GM12878 (cell line): ENCODE measurements around the gene PRM1. TPM values are rescaled to one million over a fixed set of nuclear protein-coding genes. Genes with fewer than 3 reads are reported as not detected.

Source experiments
- BACH1 ChIP-seq: fragments of 450-650 bp; IDR thresholded peaks from 2 replicates; pipeline ENCODE4 v1.6.1; 2017; ENCODE audit warnings: mild to moderate bottlenecking, borderline replicate concordance
- CBFB ChIP-seq: IDR thresholded peaks from 2 replicates; pipeline ENCODE4 v1.6.1; 2016; ENCODE audit warnings: antibody characterized with exemption, low read depth
- CEBPB ChIP-seq, 2 experiments: fragments of 150-350 bp in 1 of 2; IDR thresholded peaks; 2 replicates each; pipeline ENCODE4 v1.6.1; 2012 to 2014; ENCODE audit warnings: low read depth in 2 of 2, low read length in 2 of 2, borderline replicate concordance in 1 of 2, inconsistent platforms in 1 of 2
- CHD2 ChIP-seq: IDR thresholded peaks from 2 replicates; pipeline ENCODE4 v1.6.1; 2011; ENCODE audit warnings: low read depth, low read length, improper control_type of control experiment, borderline replicate concordance
- EP300 ChIP-seq, 2 experiments: fragments of 150-350 bp in 1 of 2; IDR thresholded peaks; 2 replicates each; pipeline ENCODE4 v1.6.1; 2011 to 2012; ENCODE audit warnings: low read depth in 2 of 2, low read length in 2 of 2, borderline replicate concordance in 1 of 2, improper control_type of control experiment in 1 of 2, inconsistent platforms in 1 of 2; ENCODE audit not compliant: control insufficient read depth in 1 of 2
- HDAC2 ChIP-seq: fragments of 200-600 bp; sonication (generic); IDR thresholded peaks from 2 replicates; pipeline ENCODE4 v1.6.1; 2017
- HDGF ChIP-seq: fragments of 450-650 bp; IDR thresholded peaks from 2 replicates; pipeline ENCODE4 v1.6.1; 2016; ENCODE audit warnings: antibody characterized with exemption
- JUND ChIP-seq: IDR thresholded peaks from 2 replicates; pipeline ENCODE4 v1.6.1; 2012; ENCODE audit warnings: low read depth, mild to moderate bottlenecking, low read length, improper control_type of control experiment, moderate library complexity
- NFYA ChIP-seq: IDR thresholded peaks from 2 replicates; pipeline ENCODE4 v1.6.1; 2011; ENCODE audit warnings: low read depth, mild to moderate bottlenecking, low read length, improper control_type of control experiment, borderline replicate concordance
- RAD21 ChIP-seq: IDR thresholded peaks from 2 replicates; pipeline ENCODE4 v1.6.1; 2011; ENCODE audit warnings: mild to moderate bottlenecking, low read depth, low read length, moderate library complexity; ENCODE audit not compliant: insufficient read depth
- RB1 ChIP-seq: fragments of 450-650 bp; formaldehyde crosslinking; IDR thresholded peaks from 2 replicates; pipeline ENCODE4 v1.6.1; 2017; ENCODE audit warnings: mild to moderate bottlenecking, borderline replicate concordance
- SMC3 ChIP-seq: IDR thresholded peaks from 2 replicates; pipeline ENCODE4 v1.6.1; 2011; ENCODE audit warnings: low read length, improper control_type of control experiment, borderline replicate concordance
- SPI1 ChIP-seq: IDR thresholded peaks from 2 replicates; pipeline ENCODE4 v1.6.1; 2011; ENCODE audit warnings: low read depth, mild to moderate bottlenecking, low read length, moderate library complexity, borderline replicate concordance; ENCODE audit not compliant: insufficient read depth
- SREBF1 ChIP-seq: IDR thresholded peaks from 2 replicates; pipeline ENCODE4 v1.6.1; 2012; ENCODE audit warnings: mild to moderate bottlenecking, low read length
- TAF1 ChIP-seq: IDR thresholded peaks from 2 replicates; pipeline ENCODE4 v1.6.1; 2011; ENCODE audit warnings: mild to moderate bottlenecking, low read depth, low read length, borderline replicate concordance
- YBX1 ChIP-seq: fragments of 450-650 bp; IDR thresholded peaks from 2 replicates; pipeline ENCODE4 v1.6.1; 2016; ENCODE audit warnings: antibody characterized with exemption
- ZNF622 ChIP-seq: fragments of 450-650 bp; IDR thresholded peaks from 2 replicates; pipeline ENCODE4 v1.6.1; 2017; ENCODE audit warnings: mild to moderate bottlenecking, inconsistent platforms
- polyA plus RNA-seq, 11 experiments: library from polyadenylated mRNA; depleted of rRNA in 4 of 11; unstranded in 6 of 11; stranded (reverse) in 5 of 11; fragments of >200 nt; fragmentation: Nextera tagmentation in 4 of 11; fragmentation: Illumina TruSeq in 1 of 11; extraction: Ambion mirVana in 4 of 11; extraction: Trizol in 1 of 11; gene quantifications; 1 replicate in 1 of 11; 2 replicates in 10 of 11; pipeline versions ENCODE4 v1.2.1 to v1.2.3, GENCODE V29; 2011 to 2016; ENCODE audit warnings: inconsistent platforms in 2 of 11, missing spikeins in 2 of 11, low read depth in 1 of 11
- total RNA-seq, 4 experiments: library from RNA; depleted of rRNA in 3 of 4; stranded (reverse); fragments of >200 nt in 3 of 4; fragmentation: Illumina TruSeq in 1 of 4; extraction: Trizol in 1 of 4; gene quantifications; 2 replicates each; pipeline versions ENCODE4 v1.2.1 to v1.2.3, GENCODE V29; 2013 to 2021
- TF ChIP-seq, protein P1 (sequence below): fragments of 450-650 bp; formaldehyde crosslinking; IDR thresholded peaks from 2 replicates; pipeline ENCODE4 v1.5.0; 2022; ENCODE audit warnings: mild to moderate bottlenecking, missing genetic modification characterization
- TF ChIP-seq, protein P2 (sequence below): IDR thresholded peaks from 2 replicates; pipeline ENCODE4 v1.6.1; 2012; ENCODE audit warnings: low read depth, low read length, improper control_type of control experiment
- TF ChIP-seq, protein P3 (sequence below): fragments of 450-650 bp; IDR thresholded peaks from 2 replicates; pipeline ENCODE4 v1.6.1; 2017; ENCODE audit warnings: low read depth, mild to moderate bottlenecking, moderate library complexity
- TF ChIP-seq, protein P4 (sequence below): fragments of 150-350 bp; IDR thresholded peaks from 2 replicates; pipeline ENCODE4 v1.6.1; 2016; ENCODE audit warnings: low read depth, low read length

Gene PRM1
- total and polyA plus RNA-seq, 10 of the 15 experiments (the other 5 are each of a cell fraction or from before 2014, with no cell fraction given), result 0.20 TPM; not detected in 9

DNA sequence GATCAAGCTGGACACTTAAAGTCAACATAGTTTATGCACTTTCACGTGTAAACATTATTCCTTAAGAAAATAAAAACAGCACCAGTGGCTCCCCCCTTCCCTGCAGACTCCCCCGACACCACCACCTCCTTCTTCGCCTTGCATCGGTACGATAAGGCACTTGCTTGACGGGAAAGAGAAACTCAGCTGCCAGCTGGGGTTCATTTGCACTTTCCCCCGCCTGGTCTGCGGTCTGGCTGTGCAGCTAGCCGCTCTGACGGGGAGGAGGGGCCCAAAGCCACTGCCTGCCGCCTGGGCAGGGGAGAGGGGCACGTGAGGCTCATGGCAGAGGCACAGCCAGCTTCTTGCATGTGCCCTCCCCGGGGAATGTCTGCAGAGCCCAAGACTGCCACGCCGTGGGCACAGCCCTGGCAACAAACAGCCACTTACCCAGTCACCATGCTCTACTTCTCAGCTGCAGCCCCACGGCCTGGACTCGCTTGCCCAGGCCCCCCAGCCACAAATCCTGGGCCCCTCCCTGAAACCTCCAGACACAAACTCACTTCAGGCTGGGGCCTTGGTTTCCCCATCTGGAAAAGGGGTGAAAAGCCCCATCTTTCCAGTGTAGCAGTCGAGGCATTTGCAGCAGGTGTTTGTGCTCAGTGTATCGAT, 16.5 kb upstream of the PRM1 start (continued):
- TF ChIP-seq, protein P1, sequence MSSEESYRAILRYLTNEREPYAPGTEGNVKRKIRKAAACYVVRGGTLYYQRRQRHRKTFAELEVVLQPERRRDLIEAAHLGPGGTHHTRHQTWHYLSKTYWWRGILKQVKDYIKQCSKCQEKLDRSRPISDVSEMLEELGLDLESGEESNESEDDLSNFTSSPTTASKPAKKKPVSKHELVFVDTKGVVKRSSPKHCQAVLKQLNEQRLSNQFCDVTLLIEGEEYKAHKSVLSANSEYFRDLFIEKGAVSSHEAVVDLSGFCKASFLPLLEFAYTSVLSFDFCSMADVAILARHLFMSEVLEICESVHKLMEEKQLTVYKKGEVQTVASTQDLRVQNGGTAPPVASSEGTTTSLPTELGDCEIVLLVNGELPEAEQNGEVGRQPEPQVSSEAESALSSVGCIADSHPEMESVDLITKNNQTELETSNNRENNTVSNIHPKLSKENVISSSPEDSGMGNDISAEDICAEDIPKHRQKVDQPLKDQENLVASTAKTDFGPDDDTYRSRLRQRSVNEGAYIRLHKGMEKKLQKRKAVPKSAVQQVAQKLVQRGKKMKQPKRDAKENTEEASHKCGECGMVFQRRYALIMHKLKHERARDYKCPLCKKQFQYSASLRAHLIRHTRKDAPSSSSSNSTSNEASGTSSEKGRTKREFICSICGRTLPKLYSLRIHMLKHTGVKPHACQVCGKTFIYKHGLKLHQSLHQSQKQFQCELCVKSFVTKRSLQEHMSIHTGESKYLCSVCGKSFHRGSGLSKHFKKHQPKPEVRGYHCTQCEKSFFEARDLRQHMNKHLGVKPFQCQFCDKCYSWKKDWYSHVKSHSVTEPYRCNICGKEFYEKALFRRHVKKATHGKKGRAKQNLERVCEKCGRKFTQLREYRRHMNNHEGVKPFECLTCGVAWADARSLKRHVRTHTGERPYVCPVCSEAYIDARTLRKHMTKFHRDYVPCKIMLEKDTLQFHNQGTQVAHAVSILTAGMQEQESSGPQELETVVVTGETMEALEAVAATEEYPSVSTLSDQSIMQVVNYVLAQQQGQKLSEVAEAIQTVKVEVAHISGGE (CRISPR knock-in tag), result no peak
- 0 out of 2 replicates have a peak, but pooled peaks have one; percentile 13 for TF ChIP-seq RAD21
- TF ChIP-seq SPI1, result no peak
- TF ChIP-seq, protein P2, sequence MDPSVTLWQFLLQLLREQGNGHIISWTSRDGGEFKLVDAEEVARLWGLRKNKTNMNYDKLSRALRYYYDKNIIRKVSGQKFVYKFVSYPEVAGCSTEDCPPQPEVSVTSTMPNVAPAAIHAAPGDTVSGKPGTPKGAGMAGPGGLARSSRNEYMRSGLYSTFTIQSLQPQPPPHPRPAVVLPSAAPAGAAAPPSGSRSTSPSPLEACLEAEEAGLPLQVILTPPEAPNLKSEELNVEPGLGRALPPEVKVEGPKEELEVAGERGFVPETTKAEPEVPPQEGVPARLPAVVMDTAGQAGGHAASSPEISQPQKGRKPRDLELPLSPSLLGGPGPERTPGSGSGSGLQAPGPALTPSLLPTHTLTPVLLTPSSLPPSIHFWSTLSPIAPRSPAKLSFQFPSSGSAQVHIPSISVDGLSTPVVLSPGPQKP, result no peak
- TF ChIP-seq SMC3, result peak; percentile 28; the same call in 1 of the 2 replicates
- no peak for TF ChIP-seq ZNF622
- TF ChIP-seq JUND, result 0 out of 2 replicates have a peak, but pooled peaks have one; percentile 5
- no peak for TF ChIP-seq HDAC2
- TF ChIP-seq YBX1, result no peak
- TF ChIP-seq RB1, result no peak; the same call in 1 of the 2 replicates
- TF ChIP-seq CHD2, result peak; percentile 89
- TF ChIP-seq SREBF1, result no peak
- peak; percentile 86 to 94 for TF ChIP-seq EP300 (IDR thresholded peaks at IDR 0.05; ENCODE audit: borderline replicate concordance in 1 of 2, control insufficient read depth in 1 of 2, low read depth in 2 of 2, low read length in 2 of 2)
- TF ChIP-seq, protein P3, sequence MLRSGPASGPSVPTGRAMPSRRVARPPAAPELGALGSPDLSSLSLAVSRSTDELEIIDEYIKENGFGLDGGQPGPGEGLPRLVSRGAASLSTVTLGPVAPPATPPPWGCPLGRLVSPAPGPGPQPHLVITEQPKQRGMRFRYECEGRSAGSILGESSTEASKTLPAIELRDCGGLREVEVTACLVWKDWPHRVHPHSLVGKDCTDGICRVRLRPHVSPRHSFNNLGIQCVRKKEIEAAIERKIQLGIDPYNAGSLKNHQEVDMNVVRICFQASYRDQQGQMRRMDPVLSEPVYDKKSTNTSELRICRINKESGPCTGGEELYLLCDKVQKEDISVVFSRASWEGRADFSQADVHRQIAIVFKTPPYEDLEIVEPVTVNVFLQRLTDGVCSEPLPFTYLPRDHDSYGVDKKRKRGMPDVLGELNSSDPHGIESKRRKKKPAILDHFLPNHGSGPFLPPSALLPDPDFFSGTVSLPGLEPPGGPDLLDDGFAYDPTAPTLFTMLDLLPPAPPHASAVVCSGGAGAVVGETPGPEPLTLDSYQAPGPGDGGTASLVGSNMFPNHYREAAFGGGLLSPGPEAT, result peak; percentile 87
- peak; percentile 94 for TF ChIP-seq CBFB
- TF ChIP-seq CEBPB (IDR thresholded peaks at IDR 0.05; ENCODE audit: borderline replicate concordance in 1 of 2, low read depth in 2 of 2, low read length in 2 of 2), result no peak
- TF ChIP-seq HDGF, result peak; percentile 81
- TF ChIP-seq NFYA, result no peak
- TF ChIP-seq BACH1, result peak; percentile 77; the same call in 1 of the 2 replicates
- TF ChIP-seq TAF1, result peak; percentile 32; the same call in 1 of the 2 replicates
- TF ChIP-seq, protein P4, sequence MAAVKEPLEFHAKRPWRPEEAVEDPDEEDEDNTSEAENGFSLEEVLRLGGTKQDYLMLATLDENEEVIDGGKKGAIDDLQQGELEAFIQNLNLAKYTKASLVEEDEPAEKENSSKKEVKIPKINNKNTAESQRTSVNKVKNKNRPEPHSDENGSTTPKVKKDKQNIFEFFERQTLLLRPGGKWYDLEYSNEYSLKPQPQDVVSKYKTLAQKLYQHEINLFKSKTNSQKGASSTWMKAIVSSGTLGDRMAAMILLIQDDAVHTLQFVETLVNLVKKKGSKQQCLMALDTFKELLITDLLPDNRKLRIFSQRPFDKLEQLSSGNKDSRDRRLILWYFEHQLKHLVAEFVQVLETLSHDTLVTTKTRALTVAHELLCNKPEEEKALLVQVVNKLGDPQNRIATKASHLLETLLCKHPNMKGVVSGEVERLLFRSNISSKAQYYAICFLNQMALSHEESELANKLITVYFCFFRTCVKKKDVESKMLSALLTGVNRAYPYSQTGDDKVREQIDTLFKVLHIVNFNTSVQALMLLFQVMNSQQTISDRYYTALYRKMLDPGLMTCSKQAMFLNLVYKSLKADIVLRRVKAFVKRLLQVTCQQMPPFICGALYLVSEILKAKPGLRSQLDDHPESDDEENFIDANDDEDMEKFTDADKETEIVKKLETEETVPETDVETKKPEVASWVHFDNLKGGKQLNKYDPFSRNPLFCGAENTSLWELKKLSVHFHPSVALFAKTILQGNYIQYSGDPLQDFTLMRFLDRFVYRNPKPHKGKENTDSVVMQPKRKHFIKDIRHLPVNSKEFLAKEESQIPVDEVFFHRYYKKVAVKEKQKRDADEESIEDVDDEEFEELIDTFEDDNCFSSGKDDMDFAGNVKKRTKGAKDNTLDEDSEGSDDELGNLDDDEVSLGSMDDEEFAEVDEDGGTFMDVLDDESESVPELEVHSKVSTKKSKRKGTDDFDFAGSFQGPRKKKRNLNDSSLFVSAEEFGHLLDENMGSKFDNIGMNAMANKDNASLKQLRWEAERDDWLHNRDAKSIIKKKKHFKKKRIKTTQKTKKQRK, result no peak
